HG03175 (cell line): ENCODE measurements around the gene WNK1.
"Not testable (repeated sequence)": the region's sequence is repeated elsewhere in the genome, so short reads cannot be mapped to it uniquely, and the experiment has no call there.

Experiments
- ATAC-seq: cut with Tn5 transposase; IDR thresholded peaks from one replicate; pipeline ENCODE4 v1.9.1; 2021; ENCODE audit warnings: mild to moderate bottlenecking, moderate library complexity; ENCODE audit not compliant: unreplicated experiment

The WNK1 gene

GRCh38 chr12:777550-778047 lies 25.2 kb downstream of the WNK1 start:
- ATAC-seq: no peak

DNA sequence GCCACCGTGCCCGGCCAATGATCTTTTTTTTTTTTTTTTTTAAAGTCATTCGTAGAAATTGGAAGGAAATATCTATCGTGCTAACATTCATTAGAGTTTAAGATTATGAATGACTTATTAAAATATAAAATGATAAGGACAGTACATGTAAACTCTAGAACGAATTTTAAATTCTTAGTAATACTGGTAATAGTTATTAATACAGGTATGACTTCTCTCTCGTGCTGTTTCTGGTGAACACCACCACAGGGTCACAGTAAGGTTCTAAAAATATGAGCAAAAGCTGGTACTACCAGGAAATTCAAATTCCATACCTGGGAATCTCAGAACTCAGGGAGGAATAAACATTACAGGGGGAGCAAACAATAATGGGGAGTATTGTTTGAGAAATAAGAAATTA lies 26.2 kb downstream of the WNK1 start:
- ATAC-seq: no peak

DNA sequence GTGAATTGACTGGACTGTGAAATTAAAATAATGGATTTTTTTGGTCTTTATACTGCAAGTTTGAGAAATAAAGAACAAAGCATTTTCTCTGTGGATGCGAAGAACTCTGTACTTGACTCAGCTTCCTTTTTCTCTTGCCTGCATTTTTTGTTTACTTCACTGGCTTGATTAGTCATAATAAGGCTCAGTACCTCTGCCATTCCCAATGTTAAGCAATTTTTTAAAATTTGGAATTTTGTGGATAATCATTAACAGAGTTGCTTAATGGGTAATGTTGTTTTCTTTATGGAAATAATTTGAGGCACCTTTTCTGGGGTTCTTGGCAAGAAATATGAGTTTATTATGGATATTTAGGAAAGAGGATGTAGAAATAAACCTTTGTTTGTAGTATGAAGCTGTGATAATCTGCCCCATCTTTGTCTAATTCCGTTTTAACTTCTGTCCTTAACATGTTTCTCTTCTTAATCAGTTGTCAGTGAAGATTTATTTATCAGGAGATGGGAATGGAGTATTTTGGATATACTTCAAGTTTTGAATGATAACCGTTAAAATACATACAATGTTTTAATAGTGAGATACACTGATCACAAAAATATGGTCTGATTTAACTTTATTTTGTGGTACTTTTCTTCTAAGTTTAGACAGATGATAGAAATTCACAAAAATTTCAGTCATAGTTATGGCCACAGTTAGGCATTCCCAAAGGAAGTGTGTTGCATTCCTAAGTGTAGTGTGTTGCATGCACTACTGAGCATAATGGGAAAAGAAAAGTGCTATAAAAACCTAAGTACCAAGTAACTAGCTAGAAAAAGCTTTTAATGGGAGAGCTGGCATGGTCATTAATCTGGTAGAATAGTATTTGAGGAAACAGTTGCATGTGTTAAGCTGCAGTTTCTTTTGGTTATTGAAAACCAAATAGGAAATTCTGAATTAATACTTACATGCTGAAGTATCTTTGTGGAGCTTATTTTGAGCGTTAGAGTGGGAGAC lies 27.7 kb downstream of the WNK1 start:
- no peak for ATAC-seq

GRCh38 chr12:780750-781379 lies 28.5 kb downstream of the WNK1 start:
- no peak for ATAC-seq

- no peak for ATAC-seq
Observed at GRCh38 chr12:785706-786105, 33.3 kb downstream of the WNK1 start.

DNA sequence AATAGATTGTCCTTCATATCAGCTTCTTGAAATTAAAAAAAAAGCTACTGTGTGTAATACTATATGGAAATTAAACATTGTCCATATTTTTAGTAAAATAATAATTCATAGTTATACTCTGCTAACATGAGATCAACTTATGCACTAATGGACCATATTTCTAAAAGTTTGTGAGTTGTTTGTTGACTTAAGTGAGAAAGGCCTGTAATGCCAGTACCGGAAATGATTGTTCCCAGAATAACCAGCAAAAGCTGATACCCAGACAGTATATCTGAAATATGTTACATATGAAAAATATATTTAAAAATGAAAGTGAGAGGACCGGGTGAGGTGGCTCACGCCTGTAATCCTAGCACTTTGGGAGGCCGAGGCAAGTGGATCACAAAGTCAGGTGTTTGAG lies 35.9 kb downstream of the WNK1 start:
- ATAC-seq: no peak

GRCh38 chr12:788762-789161 lies 36.4 kb downstream of the WNK1 start:
- ATAC-seq: not testable (repeated sequence)

GRCh38 chr12:789852-790563 lies 37.6 kb downstream of the WNK1 start:
- ATAC-seq: no peak

DNA sequence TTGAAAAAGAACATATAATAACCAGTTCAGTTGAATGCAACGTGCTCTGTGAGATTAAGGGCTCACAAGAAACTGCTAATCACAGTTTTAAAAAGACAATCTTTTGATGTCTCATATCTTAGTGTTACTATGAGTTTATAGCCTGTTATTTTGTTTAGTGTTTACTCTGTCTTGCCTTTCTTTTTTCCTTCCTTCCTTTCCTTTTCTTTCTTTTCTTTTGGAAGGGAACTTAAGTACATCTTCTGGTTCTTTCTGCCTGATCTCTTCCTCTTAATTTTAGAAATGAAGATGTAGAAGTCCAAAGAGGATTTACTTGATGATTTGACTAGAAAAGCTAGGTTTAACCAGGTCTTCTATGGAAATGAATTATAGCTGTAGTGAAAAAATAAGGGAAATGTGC lies 38.2 kb downstream of the WNK1 start:
- no peak for ATAC-seq

DNA sequence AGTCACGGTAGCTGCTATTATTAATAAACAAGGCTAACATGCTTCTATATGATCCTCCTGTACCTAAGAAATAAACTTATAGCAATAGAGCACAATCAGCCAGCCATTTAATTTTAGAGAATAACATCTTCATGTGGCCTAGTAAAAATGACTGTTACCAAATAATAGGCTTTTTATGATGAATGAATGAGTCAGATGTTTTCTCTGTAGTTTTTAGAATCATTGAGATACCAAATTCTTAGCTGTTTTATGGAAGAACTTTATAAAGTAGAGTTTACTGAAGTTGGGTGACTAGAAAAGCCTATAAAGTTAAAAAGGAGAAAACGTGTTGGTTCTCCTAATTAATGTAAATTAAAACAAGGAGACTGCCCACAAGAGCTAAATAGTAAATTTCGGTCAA lies 40.7 kb downstream of the WNK1 start:
- ATAC-seq: no peak

DNA sequence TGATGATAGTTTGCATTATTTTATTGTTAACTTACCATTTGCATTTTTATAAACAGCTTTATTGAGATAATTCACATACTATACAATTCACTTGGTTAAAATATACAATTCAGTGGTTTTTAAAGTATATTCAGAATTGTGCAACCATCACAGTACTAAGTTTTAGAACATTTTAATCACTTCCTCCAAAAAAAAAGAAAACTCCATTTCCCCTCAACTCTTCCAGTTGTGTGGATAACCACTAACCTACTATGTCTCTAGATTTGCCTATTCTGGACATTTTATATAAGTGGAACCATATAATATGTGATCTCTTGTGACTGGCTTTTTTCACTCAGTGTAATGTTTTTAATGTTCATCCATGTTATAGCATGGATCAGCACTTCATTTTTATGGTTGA lies 41.3 kb downstream of the WNK1 start:
- ATAC-seq: no peak

DNA sequence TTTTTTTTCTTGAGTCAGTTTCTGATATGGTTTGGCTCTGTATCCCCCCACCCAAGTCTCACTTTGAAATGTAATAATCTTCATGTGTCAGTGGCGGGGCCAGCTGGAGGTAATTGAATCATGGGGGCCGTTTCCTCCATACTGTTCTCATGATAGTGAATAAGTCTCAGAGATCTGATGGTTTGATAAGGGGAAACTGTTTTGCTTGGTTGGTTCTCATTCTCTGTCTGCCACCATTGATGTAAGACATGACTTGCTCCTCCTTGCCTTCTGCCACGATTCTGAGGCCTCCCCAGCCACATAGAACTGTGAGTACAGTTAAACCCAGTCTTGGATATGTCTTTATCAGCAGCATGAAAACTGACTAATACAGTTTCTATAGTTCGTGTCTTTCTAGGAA lies 42.9 kb downstream of the WNK1 start:
- ATAC-seq: peak; percentile 33

GRCh38 chr12:800401-800800 lies 48.0 kb downstream of the WNK1 start:
- no peak for ATAC-seq

DNA sequence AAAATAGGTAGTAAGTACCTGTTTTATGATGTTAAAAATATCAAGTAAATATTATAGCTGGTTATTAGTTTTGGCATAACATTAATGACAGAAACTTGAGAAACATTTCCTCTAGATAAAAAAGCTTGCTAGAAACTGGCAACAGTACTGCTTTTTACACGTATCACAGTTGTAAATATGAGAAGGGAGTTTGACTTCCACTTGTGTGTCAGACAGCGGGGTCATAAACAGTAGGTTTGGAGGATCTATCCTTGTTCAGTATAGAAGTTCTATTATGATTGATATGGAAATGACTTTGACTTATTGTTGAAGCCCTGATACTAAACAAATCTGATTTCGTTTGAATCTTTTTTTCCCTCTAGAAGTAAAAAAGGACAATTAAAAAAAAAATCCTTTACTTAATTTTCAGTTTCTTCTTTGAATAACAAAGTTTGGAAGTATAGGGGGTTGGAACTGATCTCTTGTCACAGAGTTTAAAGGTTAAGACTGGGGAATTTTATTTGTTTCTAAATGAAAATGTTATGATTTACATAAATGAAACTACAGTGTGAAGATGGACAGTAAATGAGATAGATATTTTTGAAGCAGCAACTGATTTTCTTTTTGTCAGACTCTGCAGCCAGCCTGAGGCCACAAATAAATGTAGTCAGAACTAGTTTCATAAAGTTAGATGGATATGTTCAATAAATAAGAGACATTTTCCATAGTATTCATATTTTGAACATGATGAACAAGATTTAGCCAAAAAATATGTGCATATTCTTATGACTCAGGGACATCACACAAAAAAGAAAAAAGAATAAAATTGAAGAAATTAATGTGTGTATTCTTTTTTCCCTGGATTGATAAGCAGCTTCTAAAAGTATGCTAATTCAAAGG lies 50.1 kb downstream of the WNK1 start:
- ATAC-seq: no peak

- ATAC-seq: no peak
Observed at GRCh38 chr12:805022-805632, 52.7 kb downstream of the WNK1 start.

DNA sequence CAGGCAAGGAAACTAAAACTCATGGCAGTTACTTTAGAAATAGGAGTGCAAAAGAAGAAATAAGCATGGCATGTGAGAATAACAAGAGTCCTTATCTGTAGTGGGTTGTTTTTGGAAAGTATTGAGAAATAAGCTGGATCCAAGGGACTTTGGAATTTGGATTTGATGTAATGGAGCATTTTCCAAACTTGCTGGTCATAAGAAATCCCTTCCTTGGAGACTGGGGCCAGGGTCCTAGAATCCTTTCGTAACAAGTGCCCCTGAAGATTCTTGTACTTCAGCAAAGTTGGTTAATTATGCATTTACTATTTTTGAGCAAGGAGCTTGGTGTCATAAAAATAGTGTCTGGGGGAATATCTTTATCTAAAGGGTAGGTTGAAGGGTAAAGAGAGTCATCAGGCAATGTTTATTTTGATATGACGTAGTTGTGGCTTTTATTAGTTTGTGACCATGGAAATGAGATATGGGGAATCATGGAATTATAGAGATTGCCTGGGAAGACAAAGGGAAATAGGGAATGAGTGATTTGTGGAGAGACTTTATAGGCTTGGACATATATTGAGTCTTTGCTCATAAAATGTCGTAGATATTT lies 53.9 kb downstream of the WNK1 start:
- no peak for ATAC-seq

DNA sequence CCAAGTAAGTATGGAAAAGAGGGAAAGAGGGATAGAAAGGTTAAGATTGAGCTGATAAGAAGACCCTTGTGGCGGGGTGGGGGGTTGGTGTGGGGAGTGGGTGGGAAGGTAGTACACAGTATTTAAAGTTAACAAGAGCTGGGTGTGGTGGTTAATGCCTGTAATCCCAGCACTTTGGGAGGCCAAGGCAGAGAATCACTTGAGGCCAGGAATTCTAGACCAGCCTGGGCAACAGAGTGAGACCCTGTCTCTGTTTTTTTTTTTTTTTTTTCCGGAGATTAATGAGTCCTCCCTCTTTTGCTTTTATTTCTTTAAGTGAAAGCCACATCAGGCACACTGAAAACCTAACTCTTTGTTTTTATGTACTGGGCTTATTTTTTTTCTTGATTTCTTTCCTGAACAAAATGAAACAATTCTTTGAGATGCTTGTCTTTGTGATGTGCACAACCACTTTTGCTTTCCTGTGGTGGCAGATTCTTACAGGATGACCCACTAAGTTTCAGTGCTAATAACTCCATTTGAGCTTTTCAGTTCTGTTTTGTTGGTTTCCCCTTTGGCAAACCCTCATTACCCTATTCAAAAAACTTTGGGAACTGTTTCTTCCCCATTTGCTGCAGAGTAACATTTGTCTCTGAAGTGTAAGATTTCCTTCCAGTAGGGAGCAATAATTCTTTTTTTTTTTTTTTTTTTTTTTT lies 54.8 kb downstream of the WNK1 start:
- ATAC-seq: no peak

DNA sequence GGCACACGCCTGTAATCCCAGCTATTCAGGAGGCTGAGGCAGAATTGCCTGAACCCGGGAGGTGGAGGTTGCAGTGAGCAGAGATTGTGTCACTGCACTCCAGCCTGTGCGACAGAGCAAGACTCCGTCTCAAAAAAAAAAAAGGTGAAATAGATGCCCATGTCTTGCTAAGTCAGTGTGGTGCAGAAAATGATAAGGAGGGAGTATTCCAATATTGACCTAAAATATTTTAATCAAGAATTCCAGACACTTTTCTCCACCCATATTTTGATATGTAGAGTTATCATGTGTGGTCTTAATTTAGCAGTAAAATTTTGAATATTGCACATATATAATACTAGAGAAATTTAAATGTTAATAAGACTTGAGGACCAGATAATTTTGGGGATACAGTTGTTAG lies 57.7 kb downstream of the WNK1 start:
- ATAC-seq: no peak
